ENCODE measurements around the gene ZCWPW2.

Gene ZCWPW2

GRCh38 chr3:28348629-28349468 lies at the start of gene ZCWPW2, which contains the start of gene AZI2:
TSS of gene ZCWPW2 (plus strand) at chr3:28348721. CDS start at chr3:28413069, 64,348 bp downstream.
TSS of gene AZI2 (minus strand) at chr3:28348824. CDS start at chr3:28340617, 8,207 bp downstream.
- DNase-seq (ENCODE audit: low spot score), result peak; percentile 84

GRCh38 chr3:28299705-28300104 lies 48.8 kb upstream of the ZCWPW2 start:
- no peak for DNase-seq (ENCODE audit: low spot score)

- no peak for DNase-seq (ENCODE audit: low spot score)
Observed at GRCh38 chr3:28300345-28300962, 48.1 kb upstream of the ZCWPW2 start.

GRCh38 chr3:28301688-28302087 lies 46.8 kb upstream of the ZCWPW2 start:
- no peak for DNase-seq (ENCODE audit: low spot score)

- DNase-seq (ENCODE audit: low spot score), result no peak
Observed at GRCh38 chr3:28308196-28308595, 40.3 kb upstream of the ZCWPW2 start.

GRCh38 chr3:28315711-28316110 lies 32.8 kb upstream of the ZCWPW2 start:
- no peak for DNase-seq (ENCODE audit: low spot score)

- DNase-seq (ENCODE audit: low spot score), result no peak
Observed at GRCh38 chr3:28316226-28316625, 32.3 kb upstream of the ZCWPW2 start.

GRCh38 chr3:28317438-28318022 lies 31.0 kb upstream of the ZCWPW2 start:
- DNase-seq (ENCODE audit: low spot score), result peak; percentile 66

GRCh38 chr3:28320981-28321380 lies 27.5 kb upstream of the ZCWPW2 start:
- no peak for DNase-seq (ENCODE audit: low spot score)

- DNase-seq (ENCODE audit: low spot score), result no peak
Observed at GRCh38 chr3:28322464-28322863, 26.1 kb upstream of the ZCWPW2 start.

- DNase-seq (ENCODE audit: low spot score), result no peak
Observed at GRCh38 chr3:28326458-28326926, 22.0 kb upstream of the ZCWPW2 start.

GRCh38 chr3:28328188-28329151 lies 20.1 kb upstream of the ZCWPW2 start:
- DNase-seq (ENCODE audit: low spot score), result no peak

- no peak for DNase-seq (ENCODE audit: low spot score)
Observed at GRCh38 chr3:28334552-28334951, 14.0 kb upstream of the ZCWPW2 start.

- DNase-seq (ENCODE audit: low spot score), result no peak
Observed at GRCh38 chr3:28335246-28335645, 13.3 kb upstream of the ZCWPW2 start.

- DNase-seq (ENCODE audit: low spot score), result no peak
Observed at GRCh38 chr3:28337230-28337629, 11.3 kb upstream of the ZCWPW2 start.

- DNase-seq (ENCODE audit: low spot score), result no peak
Observed at GRCh38 chr3:28343144-28343543, 5.4 kb upstream of the ZCWPW2 start.

GRCh38 chr3:28345690-28346089 lies 2.8 kb upstream of the ZCWPW2 start:
- DNase-seq (ENCODE audit: low spot score), result no peak

- no peak for DNase-seq (ENCODE audit: low spot score)
Observed at GRCh38 chr3:28347374-28348264, 902 bp upstream of the ZCWPW2 start.

GRCh38 chr3:28348265-28348628 lies 274 bp upstream of the ZCWPW2 start:
- no peak for DNase-seq (ENCODE audit: low spot score)

- DNase-seq (ENCODE audit: low spot score), result no peak
Observed at GRCh38 chr3:28349469-28350000, 1.0 kb downstream of the ZCWPW2 start.
